IPS DF 4.7 (cell line): ENCODE data around the gene RAB11FIP3.

Experiments used
- DNase-seq: peaks from one replicate; pipeline ENCODE4 v3.0.0-alpha.2; 2013; ENCODE audit warnings: low spot score; ENCODE audit errors: extremely low read depth

RAB11FIP3 gene

DNA sequence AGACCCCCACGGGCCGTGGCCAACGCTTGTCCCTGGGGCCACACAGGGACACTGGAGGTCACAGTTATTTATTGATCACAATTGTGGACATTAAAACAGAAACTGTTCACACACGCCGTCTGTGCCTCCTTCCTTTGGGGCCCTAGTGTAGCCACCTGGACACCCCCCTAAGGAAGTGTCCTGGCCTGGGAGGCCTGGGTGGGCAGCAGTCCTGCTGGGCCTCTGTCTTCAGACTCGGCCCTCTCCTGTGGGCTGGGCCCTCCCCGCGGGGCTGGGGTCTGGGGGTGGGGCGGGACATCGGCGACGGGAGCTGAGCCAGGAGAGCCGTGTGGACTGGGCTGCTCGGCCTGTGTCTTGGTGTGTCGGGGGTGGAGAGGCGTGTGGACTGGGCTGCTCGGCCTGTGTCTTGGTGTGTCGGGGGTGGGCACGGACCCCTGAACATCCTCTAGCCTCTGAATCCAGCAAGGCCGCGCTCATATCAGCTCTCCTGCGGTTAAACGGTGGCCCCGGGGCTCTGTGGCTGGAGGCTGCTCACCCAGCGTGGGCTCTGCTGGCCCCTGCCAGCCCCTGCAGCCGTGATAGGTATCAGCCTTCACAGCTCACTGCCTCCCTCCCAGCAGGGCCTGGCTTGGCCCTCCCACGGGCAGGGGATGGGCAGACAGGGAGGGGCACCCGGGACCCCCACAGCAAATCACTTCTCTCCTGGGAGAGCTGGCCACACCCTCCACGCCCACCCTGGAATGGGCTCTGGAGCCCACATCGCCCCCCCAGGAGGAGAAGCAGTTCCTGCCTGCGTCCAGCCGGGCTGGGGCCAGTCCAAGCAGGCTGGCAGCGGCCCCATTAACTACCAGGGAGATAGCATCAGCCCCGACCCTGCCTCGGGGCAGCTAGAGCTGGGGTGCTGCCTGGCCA is 140.2 kb downstream of the RAB11FIP3 start:
- DNase-seq: no peak

- DNase-seq: no peak
Measured at GRCh38 chr16:566475-567372, 141.3 kb downstream of the RAB11FIP3 start, which contains the start of gene NHLRC4. Gene NHLRC4 (plus strand): TSS chr16:567005. CDS start chr16:568048, 1,043 bp downstream.

- no peak for DNase-seq
Measured at GRCh38 chr16:567373-568256, 142.2 kb downstream of the RAB11FIP3 start.

DNA sequence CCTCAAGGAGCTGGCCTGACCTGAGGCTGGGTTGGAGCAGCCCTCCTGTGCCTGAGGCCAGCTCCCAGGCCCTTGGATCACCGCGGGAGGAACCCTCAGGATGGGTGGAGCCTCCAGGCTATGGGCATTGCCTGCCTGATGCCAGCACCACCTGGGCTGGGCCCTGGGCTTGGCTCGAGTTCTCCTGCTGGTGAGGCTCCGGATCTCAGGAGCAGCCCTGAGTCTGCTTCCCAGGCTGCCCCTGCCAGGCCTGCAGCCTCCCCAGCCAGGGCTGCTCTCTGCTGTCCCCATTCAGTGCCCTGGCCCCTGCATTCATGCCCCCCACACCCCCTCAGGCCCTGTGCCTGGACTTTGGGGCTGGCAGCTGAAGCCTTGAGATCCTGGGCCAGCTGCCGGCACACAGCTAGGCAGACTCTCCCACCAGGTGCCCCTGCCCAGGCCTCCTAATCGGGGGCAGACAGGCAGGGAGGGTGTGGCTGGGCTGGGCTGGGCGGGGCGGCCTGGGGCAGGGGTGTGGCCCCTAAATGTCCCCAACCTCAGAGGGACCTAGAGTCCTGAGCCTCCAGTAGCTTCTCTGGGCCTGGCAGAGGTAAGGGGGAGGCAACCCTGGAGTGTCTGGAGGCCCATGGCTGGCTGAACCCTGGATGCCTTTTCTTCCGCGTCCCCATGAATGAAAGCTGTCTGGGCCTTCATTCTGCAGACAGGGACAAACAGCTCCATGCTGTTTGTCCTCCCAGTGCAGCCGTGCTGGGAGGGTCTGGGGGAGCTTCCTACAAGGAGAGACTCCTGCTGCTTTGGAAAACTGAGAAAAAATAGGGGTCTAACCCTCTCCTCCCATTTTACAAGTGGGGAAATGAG is 143.2 kb downstream of the RAB11FIP3 start:
- DNase-seq: no peak

DNA sequence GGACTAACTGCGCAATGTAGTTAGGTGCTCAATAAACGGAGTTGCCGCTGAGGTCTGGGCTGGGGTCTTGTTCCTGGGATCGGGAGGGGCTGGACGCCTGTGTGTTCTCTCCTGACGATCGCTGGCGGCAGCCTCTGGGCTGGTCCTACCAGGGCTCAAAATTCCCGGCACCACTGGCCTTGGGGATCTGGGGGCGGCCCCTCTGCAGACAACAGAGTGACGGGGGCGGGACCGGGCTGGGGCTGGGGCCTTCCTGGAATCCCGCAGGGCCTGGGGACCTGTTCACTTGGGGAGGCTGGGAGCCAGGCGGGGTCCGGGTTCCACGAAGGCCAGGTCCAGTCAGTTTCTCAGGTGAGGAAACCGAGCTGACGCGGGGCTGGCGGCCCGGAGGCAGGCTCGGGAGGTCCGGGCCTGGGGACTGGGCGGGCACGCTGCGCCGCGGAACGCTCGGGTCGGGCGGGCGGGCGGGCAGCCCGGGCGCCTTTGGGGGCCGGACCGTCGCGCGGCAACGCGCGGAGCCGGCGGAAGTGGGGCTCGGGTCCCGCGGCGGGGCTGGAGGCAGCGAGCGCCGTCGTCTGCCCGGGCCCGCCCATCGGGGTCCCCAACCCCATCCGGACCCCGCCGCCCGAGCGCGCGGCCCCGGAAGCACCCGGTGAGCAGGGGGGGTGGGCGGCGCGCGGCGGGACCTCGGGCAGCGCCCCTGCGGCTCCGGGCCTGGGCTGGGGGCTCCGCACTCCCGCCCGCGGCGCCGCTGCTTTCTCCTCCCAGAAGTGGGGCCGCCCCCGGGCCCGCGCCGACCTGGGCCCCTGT is 144.2 kb downstream of the RAB11FIP3 start, which contains the start of gene PIGQ:
Gene PIGQ, plus strand, starts transcription at position 524 of the 810 bp plus-strand sequence. CDS start 4,107 bp downstream, outside the sequence.
- no peak for DNase-seq
